Measurements from ENCODE around the gene DAPL1. TPM values are rescaled to one million over a fixed set of nuclear protein-coding genes. Genes with fewer than 3 reads are reported as not detected.

Gene DAPL1
- total RNA-seq, 2 experiments from 2014 or later, result not detected

DNA sequence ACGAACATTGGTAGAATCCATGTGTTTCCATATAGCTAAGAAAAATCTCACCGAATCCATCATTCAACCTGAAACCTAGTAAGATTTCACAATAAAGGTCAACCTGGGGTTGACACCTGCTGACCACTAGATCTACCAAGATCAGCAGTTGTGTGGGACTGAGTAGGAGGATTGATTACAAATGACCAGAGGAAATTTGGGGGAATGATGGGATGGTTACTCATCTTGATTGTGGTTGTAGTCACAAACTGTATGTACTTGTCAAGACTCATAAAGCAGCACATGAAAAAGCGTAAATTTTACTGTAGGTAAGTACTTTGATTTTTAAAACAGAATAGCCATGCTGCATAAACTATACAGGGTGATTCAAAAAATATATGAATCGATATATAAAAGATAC is 14.7 kb downstream of the DAPL1 start:
- H3K4me3 Mint-ChIP-seq, result no peak overlapping the region
- Histone ChIP-seq H3K27ac (ENCODE audit: low read depth in 1 of 2, low read length in 2 of 2) (no peak overlapping the region), H3K4me3 (ENCODE audit: low read length) (no peak overlapping the region), H3K27me3 (ENCODE audit: control insufficient read depth in 1 of 2, insufficient read depth in 2 of 2, low read length in 2 of 2) (no peaks in the 10 kb centered on the region), H3K4me1 (ENCODE audit: insufficient read depth, low read length) (no peaks in the 10 kb centered on the region), H3K9me3 (ENCODE audit: control insufficient read depth in 1 of 2, insufficient read depth in 1 of 2, low read length in 2 of 2) (no peaks in the 10 kb centered on the region), H3K36me3 (ENCODE audit: insufficient read depth, low read length) (no peaks in the 10 kb centered on the region)
- H3K9me3 Mint-ChIP-seq, result no peaks in the 10 kb centered on the region
- ATAC-seq (ENCODE audit: poor library complexity), result no peak
- no peaks in the 10 kb centered on the region for H3K4me1 Mint-ChIP-seq (ENCODE audit: low read depth)
- no peak overlapping the region for H3K27ac Mint-ChIP-seq
- intact Hi-C loops (cut with DNase I, micrococcal nuclease), result no loop called here
- DNase-seq, result no peak
- H3K27me3 Mint-ChIP-seq, result peaks cover 12% of the 10 kb centered on the region
- CTCF ChIA-PET, result no interaction called here
- TF ChIP-seq, protein P1, sequence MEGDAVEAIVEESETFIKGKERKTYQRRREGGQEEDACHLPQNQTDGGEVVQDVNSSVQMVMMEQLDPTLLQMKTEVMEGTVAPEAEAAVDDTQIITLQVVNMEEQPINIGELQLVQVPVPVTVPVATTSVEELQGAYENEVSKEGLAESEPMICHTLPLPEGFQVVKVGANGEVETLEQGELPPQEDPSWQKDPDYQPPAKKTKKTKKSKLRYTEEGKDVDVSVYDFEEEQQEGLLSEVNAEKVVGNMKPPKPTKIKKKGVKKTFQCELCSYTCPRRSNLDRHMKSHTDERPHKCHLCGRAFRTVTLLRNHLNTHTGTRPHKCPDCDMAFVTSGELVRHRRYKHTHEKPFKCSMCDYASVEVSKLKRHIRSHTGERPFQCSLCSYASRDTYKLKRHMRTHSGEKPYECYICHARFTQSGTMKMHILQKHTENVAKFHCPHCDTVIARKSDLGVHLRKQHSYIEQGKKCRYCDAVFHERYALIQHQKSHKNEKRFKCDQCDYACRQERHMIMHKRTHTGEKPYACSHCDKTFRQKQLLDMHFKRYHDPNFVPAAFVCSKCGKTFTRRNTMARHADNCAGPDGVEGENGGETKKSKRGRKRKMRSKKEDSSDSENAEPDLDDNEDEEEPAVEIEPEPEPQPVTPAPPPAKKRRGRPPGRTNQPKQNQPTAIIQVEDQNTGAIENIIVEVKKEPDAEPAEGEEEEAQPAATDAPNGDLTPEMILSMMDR (IDR thresholded peaks at IDR 0.05), result no peak
- POLR2A ChIA-PET, result no interaction called here
- no peaks in the 10 kb centered on the region for H3K36me3 Mint-ChIP-seq (ENCODE audit: low read depth)

DNA sequence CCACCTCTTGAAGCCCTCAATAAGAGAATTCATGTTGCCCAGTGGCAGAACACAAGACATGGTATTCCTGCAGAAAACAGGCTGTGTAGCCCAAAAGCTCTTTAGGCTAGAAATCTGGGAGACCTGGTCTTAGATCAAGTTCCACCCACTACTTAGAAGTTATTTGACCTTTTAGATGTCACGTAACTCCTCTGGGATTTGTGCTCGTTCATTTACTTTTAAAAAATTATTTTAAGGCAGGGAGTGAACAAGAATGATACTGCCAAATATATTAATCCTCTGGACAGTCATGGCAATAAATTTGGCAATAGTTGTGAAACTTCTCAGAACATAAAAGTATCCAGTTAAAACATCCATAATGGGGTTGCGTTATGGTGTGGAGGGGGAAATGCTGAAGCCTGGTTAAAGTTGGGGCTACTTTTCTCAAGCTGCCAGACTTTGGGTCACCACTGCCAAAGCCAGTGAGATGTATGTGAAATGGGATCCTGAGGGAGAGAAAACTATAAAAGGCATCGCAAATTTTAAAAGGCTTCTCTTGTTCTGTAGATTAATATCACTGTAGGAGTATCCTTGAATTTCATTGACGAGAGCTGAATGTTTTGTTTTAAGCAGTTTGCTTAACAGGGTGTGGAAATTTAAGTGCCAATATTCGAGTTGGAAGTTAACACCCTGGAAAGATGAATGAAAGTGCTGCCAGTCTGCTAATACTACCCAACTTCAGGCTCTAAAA is 15.8 kb downstream of the DAPL1 start:
- intact Hi-C loops (cut with DNase I, micrococcal nuclease), result no loop called here
- DNase-seq (no peak), ATAC-seq (ENCODE audit: poor library complexity) (no peak)
- no peaks in the 10 kb centered on the region for H3K4me1 ChIP-seq (ENCODE audit: insufficient read depth, low read length)
- no peaks in the 10 kb centered on the region for H3K27me3 ChIP-seq (ENCODE audit: control insufficient read depth in 1 of 2, insufficient read depth in 2 of 2, low read length in 2 of 2)
- H3K36me3 ChIP-seq (ENCODE audit: insufficient read depth, low read length), result no peaks in the 10 kb centered on the region
- ChIA-PET CTCF (no interaction called here), POLR2A (no interaction called here)
- H3K27me3 Mint-ChIP-seq, result peaks cover 12% of the 10 kb centered on the region
- H3K9me3 ChIP-seq (ENCODE audit: control insufficient read depth in 1 of 2, insufficient read depth in 1 of 2, low read length in 2 of 2), result no peaks in the 10 kb centered on the region
- TF ChIP-seq, protein P1 (IDR thresholded peaks at IDR 0.05), result no peak
- no peaks in the 10 kb centered on the region for H3K4me1 Mint-ChIP-seq (ENCODE audit: low read depth)
- H3K27ac Mint-ChIP-seq, result no peak overlapping the region
- H3K36me3 Mint-ChIP-seq (ENCODE audit: low read depth), result no peaks in the 10 kb centered on the region
- H3K4me3 Mint-ChIP-seq, result no peak overlapping the region
- no peak overlapping the region for H3K4me3 ChIP-seq (ENCODE audit: low read length)
- no peaks in the 10 kb centered on the region for H3K9me3 Mint-ChIP-seq
- H3K27ac ChIP-seq (ENCODE audit: low read depth in 1 of 2, low read length in 2 of 2), result no peak overlapping the region

DNA sequence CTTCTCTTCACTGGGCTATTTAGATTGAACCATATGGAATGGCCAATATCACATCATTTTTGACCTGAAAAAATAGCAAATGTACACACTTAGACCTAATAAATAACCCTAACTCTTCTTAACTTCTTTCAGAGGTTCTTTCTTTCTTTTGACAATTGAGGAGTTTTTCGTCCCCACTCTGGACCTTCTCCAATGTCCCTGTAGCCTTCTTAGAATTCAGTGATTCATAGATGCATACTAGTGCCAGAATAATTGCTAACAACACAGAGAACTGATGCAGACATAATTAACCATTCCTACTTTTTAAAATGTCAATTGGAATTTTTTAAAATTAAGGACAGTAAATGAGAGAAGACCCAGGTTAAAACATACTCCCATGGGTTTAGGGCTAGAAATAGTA is 20.0 kb downstream of the DAPL1 start:
- Mint-ChIP-seq H3K9me3 (no peaks in the 10 kb centered on the region), H3K36me3 (ENCODE audit: low read depth) (no peaks in the 10 kb centered on the region), H3K27ac (no peak overlapping the region), H3K4me1 (ENCODE audit: low read depth) (no peaks in the 10 kb centered on the region), H3K27me3 (peaks cover 7% of the 10 kb centered on the region), H3K4me3 (no peak overlapping the region)
- TF ChIP-seq, protein P1 (IDR thresholded peaks at IDR 0.05), result no peak
- Histone ChIP-seq H3K4me1 (ENCODE audit: insufficient read depth, low read length) (no peaks in the 10 kb centered on the region), H3K4me3 (ENCODE audit: low read length) (no peak overlapping the region), H3K27me3 (ENCODE audit: control insufficient read depth in 1 of 2, insufficient read depth in 2 of 2, low read length in 2 of 2) (no peaks in the 10 kb centered on the region), H3K36me3 (ENCODE audit: insufficient read depth, low read length) (no peaks in the 10 kb centered on the region), H3K9me3 (ENCODE audit: control insufficient read depth in 1 of 2, insufficient read depth in 1 of 2, low read length in 2 of 2) (no peaks in the 10 kb centered on the region), H3K27ac (ENCODE audit: low read depth in 1 of 2, low read length in 2 of 2) (no peak overlapping the region)
- ChIA-PET POLR2A (no interaction called here), CTCF (no interaction called here)
- intact Hi-C loops (cut with DNase I, micrococcal nuclease), result no loop called here
- ATAC-seq (ENCODE audit: poor library complexity), result no peak
- DNase-seq, result no peak
